OCI-LY3 (cell line): ENCODE data around the gene GHR.

ENCODE experiments used
- EZH2phosphoT487 ChIP-seq: fragments of 200-600 bp; shearing (Covaris generic); IDR thresholded peaks from 2 replicates; pipeline ENCODE4 v1.6.1; 2018; ENCODE audit warnings: antibody characterized with exemption, mixed run types, low read depth
- TF ChIP-seq, protein P1 (sequence below): fragments of 200-600, 300-600 bp; sonication (generic); IDR thresholded peaks from 2 replicates; pipeline ENCODE4 v1.5.1; 2014; ENCODE audit warnings: antibody characterized with exemption, low read length, low read depth

DNA sequence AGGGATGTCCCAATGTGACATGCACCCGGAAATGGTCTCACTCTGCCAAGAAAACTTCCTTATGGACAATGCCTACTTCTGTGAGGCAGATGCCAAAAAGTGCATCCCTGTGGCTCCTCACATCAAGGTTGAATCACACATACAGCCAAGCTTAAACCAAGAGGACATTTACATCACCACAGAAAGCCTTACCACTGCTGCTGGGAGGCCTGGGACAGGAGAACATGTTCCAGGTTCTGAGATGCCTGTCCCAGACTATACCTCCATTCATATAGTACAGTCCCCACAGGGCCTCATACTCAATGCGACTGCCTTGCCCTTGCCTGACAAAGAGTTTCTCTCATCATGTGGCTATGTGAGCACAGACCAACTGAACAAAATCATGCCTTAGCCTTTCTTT, 295.8 kb downstream of the GHR start:
- TF ChIP-seq, protein P1, sequence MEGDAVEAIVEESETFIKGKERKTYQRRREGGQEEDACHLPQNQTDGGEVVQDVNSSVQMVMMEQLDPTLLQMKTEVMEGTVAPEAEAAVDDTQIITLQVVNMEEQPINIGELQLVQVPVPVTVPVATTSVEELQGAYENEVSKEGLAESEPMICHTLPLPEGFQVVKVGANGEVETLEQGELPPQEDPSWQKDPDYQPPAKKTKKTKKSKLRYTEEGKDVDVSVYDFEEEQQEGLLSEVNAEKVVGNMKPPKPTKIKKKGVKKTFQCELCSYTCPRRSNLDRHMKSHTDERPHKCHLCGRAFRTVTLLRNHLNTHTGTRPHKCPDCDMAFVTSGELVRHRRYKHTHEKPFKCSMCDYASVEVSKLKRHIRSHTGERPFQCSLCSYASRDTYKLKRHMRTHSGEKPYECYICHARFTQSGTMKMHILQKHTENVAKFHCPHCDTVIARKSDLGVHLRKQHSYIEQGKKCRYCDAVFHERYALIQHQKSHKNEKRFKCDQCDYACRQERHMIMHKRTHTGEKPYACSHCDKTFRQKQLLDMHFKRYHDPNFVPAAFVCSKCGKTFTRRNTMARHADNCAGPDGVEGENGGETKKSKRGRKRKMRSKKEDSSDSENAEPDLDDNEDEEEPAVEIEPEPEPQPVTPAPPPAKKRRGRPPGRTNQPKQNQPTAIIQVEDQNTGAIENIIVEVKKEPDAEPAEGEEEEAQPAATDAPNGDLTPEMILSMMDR: no peak
- no peak for TF ChIP-seq EZH2phosphoT487
